Panc1 (cell line): Measurements from ENCODE around the gene DZIP1.

ENCODE experiments used
- POLR2AphosphoS5 ChIP-seq: IDR thresholded peaks from 2 replicates; pipeline ENCODE4 v1.6.1; 2012; ENCODE audit warnings: mild to moderate bottlenecking, low read depth, low read length, moderate library complexity
- SIN3A ChIP-seq: IDR thresholded peaks from 2 replicates; pipeline ENCODE4 v1.6.1; 2012; ENCODE audit warnings: low read depth, mild to moderate bottlenecking, low read length, moderate library complexity, borderline replicate concordance; ENCODE audit not compliant: insufficient read depth
- TF ChIP-seq, protein P1 (sequence below): fragments of 450-650 bp; IDR thresholded peaks from 2 replicates; pipeline ENCODE4 v1.5.1; 2017; ENCODE audit warnings: mild to moderate bottlenecking
- TF ChIP-seq, protein P2 (sequence below), 2 experiments: IDR thresholded peaks; 2 replicates each; pipeline ENCODE4 v1.6.1; 2011 to 2012; ENCODE audit warnings: low read depth in 2 of 2, control low read depth in 1 of 2, low read length in 1 of 2, mild to moderate bottlenecking in 1 of 2, moderate library complexity in 1 of 2; ENCODE audit not compliant: insufficient read depth in 1 of 2

DNA sequence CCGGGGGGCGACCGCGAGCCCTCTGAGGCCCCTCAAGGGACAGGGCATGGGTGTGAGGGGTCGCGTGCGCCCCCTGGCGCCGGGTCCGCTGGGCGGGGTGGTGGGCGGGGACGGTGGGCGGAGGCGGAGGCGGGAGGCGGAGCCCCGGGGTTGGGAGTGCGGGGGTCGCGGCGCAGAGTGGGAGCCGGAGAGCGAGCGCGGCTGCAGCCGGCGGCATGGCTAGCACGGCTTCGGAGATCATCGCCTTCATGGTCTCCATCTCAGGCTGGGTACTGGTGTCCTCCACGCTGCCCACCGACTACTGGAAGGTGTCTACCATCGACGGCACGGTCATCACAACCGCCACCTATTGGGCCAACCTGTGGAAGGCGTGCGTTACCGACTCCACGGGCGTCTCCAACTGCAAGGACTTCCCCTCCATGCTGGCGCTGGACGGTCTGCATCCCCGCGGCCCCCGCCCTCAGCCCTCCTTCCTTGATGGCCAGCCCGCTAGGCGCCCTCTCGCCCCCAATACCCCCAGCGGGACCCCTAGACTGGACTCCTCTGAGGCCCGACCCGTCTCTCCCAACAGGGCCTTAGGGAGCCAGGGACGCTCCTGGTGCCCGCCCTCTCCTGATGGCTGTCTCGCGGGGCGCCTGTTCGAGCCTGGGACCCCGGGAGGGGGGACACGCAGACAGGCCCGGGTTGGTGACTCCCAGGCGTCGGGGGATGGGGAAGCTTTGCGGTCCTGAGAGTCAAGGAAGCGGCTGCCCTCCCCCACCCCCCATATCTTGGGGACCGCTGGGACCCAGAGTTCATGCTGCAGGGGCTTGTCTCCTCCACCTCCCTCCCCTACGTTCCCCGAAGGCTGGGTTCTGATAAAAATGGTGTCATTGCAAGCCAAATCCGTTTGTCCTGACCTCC, 91.7 kb downstream of the DZIP1 start, which contains the start of gene CLDN10:
- 0 out of 2 replicates have a peak, but pooled peaks have one; percentile 7 for TF ChIP-seq SIN3A
- TF ChIP-seq, protein P1, sequence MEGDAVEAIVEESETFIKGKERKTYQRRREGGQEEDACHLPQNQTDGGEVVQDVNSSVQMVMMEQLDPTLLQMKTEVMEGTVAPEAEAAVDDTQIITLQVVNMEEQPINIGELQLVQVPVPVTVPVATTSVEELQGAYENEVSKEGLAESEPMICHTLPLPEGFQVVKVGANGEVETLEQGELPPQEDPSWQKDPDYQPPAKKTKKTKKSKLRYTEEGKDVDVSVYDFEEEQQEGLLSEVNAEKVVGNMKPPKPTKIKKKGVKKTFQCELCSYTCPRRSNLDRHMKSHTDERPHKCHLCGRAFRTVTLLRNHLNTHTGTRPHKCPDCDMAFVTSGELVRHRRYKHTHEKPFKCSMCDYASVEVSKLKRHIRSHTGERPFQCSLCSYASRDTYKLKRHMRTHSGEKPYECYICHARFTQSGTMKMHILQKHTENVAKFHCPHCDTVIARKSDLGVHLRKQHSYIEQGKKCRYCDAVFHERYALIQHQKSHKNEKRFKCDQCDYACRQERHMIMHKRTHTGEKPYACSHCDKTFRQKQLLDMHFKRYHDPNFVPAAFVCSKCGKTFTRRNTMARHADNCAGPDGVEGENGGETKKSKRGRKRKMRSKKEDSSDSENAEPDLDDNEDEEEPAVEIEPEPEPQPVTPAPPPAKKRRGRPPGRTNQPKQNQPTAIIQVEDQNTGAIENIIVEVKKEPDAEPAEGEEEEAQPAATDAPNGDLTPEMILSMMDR = peak; percentile 86
- no peak for TF ChIP-seq POLR2AphosphoS5
- TF ChIP-seq, protein P2, sequence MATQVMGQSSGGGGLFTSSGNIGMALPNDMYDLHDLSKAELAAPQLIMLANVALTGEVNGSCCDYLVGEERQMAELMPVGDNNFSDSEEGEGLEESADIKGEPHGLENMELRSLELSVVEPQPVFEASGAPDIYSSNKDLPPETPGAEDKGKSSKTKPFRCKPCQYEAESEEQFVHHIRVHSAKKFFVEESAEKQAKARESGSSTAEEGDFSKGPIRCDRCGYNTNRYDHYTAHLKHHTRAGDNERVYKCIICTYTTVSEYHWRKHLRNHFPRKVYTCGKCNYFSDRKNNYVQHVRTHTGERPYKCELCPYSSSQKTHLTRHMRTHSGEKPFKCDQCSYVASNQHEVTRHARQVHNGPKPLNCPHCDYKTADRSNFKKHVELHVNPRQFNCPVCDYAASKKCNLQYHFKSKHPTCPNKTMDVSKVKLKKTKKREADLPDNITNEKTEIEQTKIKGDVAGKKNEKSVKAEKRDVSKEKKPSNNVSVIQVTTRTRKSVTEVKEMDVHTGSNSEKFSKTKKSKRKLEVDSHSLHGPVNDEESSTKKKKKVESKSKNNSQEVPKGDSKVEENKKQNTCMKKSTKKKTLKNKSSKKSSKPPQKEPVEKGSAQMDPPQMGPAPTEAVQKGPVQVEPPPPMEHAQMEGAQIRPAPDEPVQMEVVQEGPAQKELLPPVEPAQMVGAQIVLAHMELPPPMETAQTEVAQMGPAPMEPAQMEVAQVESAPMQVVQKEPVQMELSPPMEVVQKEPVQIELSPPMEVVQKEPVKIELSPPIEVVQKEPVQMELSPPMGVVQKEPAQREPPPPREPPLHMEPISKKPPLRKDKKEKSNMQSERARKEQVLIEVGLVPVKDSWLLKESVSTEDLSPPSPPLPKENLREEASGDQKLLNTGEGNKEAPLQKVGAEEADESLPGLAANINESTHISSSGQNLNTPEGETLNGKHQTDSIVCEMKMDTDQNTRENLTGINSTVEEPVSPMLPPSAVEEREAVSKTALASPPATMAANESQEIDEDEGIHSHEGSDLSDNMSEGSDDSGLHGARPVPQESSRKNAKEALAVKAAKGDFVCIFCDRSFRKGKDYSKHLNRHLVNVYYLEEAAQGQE (IDR thresholded peaks at IDR 0.05; ENCODE audit: insufficient read depth in 1 of 2, low read depth in 2 of 2, low read length in 1 of 2) = no peak
